K562 (cell line): Measurements from ENCODE around the gene CCDC85B. TPM values are rescaled to one million over a fixed set of nuclear protein-coding genes. Genes with fewer than 3 reads are reported as not detected.

Experiments used
- MGA ChIP-seq: fragments of 450-650 bp; IDR thresholded peaks from 2 replicates; pipeline ENCODE4 v1.6.1; 2016; ENCODE audit warnings: mild to moderate bottlenecking, moderate library complexity
- ZNF23 ChIP-seq: fragments of 250-450 bp; sonication (Bioruptor Pico); IDR thresholded peaks from 2 replicates; pipeline ENCODE4 v1.4.0; 2020; ENCODE audit warnings: mild to moderate bottlenecking
- polyA plus RNA-seq, 8 experiments: library from polyadenylated mRNA; depleted of rRNA in 4 of 8; stranded (reverse) in 5 of 8; unstranded in 3 of 8; fragments of >200 nt; fragmentation: Nextera tagmentation in 2 of 8; fragmentation: Illumina TruSeq in 1 of 8; extraction: Ambion mirVana in 2 of 8; extraction: Trizol in 1 of 8; gene quantifications; 2 replicates each; pipeline versions ENCODE4 v1.2.1 to v1.2.3, GENCODE V29; 2011 to 2014; ENCODE audit warnings: inconsistent platforms in 1 of 8, missing spikeins in 1 of 8
- total RNA-seq, 7 experiments: library from RNA; depleted of rRNA in 6 of 7; stranded (reverse); fragments of >200 nt in 6 of 7; fragmentation: Illumina TruSeq in 2 of 7; extraction: Trizol in 2 of 7; gene quantifications; 2 replicates each; pipeline versions ENCODE4 v1.2.1 to v1.2.3, GENCODE V29; 2011 to 2021; ENCODE audit warnings: low replicate concordance in 1 of 7

Gene CCDC85B
- total and polyA plus RNA-seq, 9 of the 15 experiments (the other 6 are each of a cell fraction or from before 2014, with no cell fraction given) = 0.14 to 138 (median 6.2) TPM

DNA sequence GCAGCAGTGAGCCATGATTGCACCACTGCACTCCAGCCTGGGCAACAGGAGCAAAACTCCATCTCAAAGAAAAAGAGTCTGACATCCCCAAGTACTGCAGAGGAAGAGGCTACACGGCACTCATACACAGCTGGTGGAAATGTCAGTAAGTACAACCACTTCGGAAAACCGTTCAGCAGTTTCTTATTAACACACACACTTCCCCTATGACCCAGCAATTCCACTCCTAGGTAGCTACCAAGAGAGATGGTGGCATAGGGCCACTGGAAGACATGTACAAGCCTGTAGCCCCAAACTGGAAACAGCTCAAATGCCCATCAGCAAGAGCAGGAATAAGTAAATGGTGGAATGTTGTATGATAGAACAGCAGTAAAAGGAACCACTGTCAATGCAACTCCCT, 32.1 kb downstream of the CCDC85B start (continued):
- no peak for TF ChIP-seq MGA
- TF ChIP-seq ZNF23 (CRISPR knock-in tag) = no peak
